K562 (cell line): ENCODE data around the gene SLC6A6. TPM values are rescaled to one million over a fixed set of nuclear protein-coding genes. Genes with fewer than 3 reads are reported as not detected.

ENCODE experiments used
- ATAC-seq: fragments of 200-7000 bp; cut with Tn5 transposase; 3 replicates; pipeline ENCODE4 v1.9.1; 2020; ENCODE audit warnings: moderate library complexity
- BruUV-seq: library from RNA; stranded (reverse); fragments of 400-500 nt; replicated peaks from 2 replicates; lab custom pipeline; 2021; lab: Mats Ljungman, UMichigan
- CTCF ChIA-PET: fragments of 300-600 bp; formaldehyde crosslinking; extraction: SDS; loops from one replicate; lab custom pipeline; 2021; ENCODE audit warnings: low intra/inter-chr PET ratio; lab: Yijun Ruan, JAX
- POLR2A ChIA-PET: fragments of 300-600, 350-650 bp; sonication (Branson Sonifier 250); formaldehyde crosslinking; extraction: SDS; loops from one replicate; lab custom pipeline; 2021; ENCODE audit warnings: antibody characterized with exemption, inconsistent platforms; lab: Yijun Ruan, JAX
- DNase-seq, 4 experiments: peaks; one replicate each; pipeline versions ENCODE4 v3.0.0 to v3.0.0-alpha.2; 2011 to 2018; ENCODE audit warnings: low spot score in 3 of 4, mixed read lengths in 3 of 4; ENCODE audit errors: extremely low read depth in 1 of 4
- FAIRE-seq: peaks from 2 replicates; lab custom pipeline; 2011; peaks lifted over from hg19 to GRCh38; lab: Jason Lieb, UNC
- H2AFZ ChIP-seq: 2 replicates; pipeline ENCODE4 v1.6.0; 2011; ENCODE audit warnings: low read depth, low read length, control low read depth, inconsistent platforms
- H3K27ac ChIP-seq: fragments of 200-600 bp; 3 replicates; pipeline ENCODE4 v1.8.0; 2011; ENCODE audit warnings: low read depth, mild to moderate bottlenecking, control low read depth, inconsistent platforms, low read length, moderate library complexity, mixed read lengths; ENCODE audit errors: extremely low read depth
- H3K27me3 ChIP-seq, 2 experiments: fragments of 300-600 bp in 1 of 2; 2 replicates in 1 of 2; 3 replicates in 1 of 2; pipeline versions ENCODE4 v1.6.0 to v1.8.0; 2011; ENCODE audit warnings: inconsistent platforms in 2 of 2, low read length in 2 of 2, mild to moderate bottlenecking in 1 of 2, mixed read lengths in 1 of 2, moderate library complexity in 1 of 2; ENCODE audit not compliant: control insufficient read depth in 2 of 2, insufficient read depth in 2 of 2
- H3K36me3 ChIP-seq: fragments of 300-600 bp; 3 replicates; pipeline ENCODE4 v1.8.0; 2011; ENCODE audit warnings: mild to moderate bottlenecking, low read length, inconsistent platforms; ENCODE audit not compliant: control insufficient read depth, insufficient read depth
- H3K4me1 ChIP-seq, 2 experiments: fragments of 200-600 bp in 1 of 2; replicated peaks in 1 of 2; 2 replicates in 1 of 2; 3 replicates in 1 of 2; pipeline versions ENCODE4 v1.5.1 to v1.8.0; 2011; ENCODE audit warnings: inconsistent platforms in 2 of 2, low read length in 2 of 2, mild to moderate bottlenecking in 1 of 2, mixed read lengths in 1 of 2, moderate library complexity in 1 of 2; ENCODE audit not compliant: control insufficient read depth in 2 of 2, insufficient read depth in 2 of 2
- H3K4me2 ChIP-seq: 2 replicates; pipeline ENCODE4 v1.6.1; 2011; ENCODE audit warnings: low read length, control low read depth, inconsistent platforms, mixed read lengths; ENCODE audit not compliant: insufficient read depth
- H3K4me3 ChIP-seq: fragments of 200-600 bp; sonication (generic), shearing (Covaris generic); 2 replicates; pipeline ENCODE4 v1.5.1; 2016; ENCODE audit warnings: control low read depth, inconsistent platforms
- H3K79me2 ChIP-seq: fragments of 200-600 bp; 3 replicates; pipeline ENCODE4 v1.8.0; 2011; ENCODE audit warnings: low read length, inconsistent platforms; ENCODE audit not compliant: control insufficient read depth, insufficient read depth
- H3K9ac ChIP-seq, 2 experiments: 2 replicates each; pipeline versions ENCODE4 v1.6.0 to v1.6.1; 2011; ENCODE audit warnings: low read depth in 2 of 2, low read length in 2 of 2, control low read depth in 1 of 2, inconsistent platforms in 1 of 2, mild to moderate bottlenecking in 1 of 2, mixed read lengths in 1 of 2; ENCODE audit not compliant: insufficient read depth in 1 of 2
- H3K9me1 ChIP-seq: one replicate; pipeline ENCODE4 v1.6.0; 2011; ENCODE audit warnings: inconsistent platforms, mild to moderate bottlenecking, low read length, moderate library complexity; ENCODE audit not compliant: control insufficient read depth, insufficient read depth
- H3K9me3 ChIP-seq: replicated peaks from 2 replicates; pipeline ENCODE4 v1.5.1; 2011; ENCODE audit warnings: low read depth, low read length, inconsistent platforms; ENCODE audit not compliant: control insufficient read depth, insufficient read depth
- H4K20me1 ChIP-seq: replicated peaks from 2 replicates; pipeline ENCODE4 v1.6.1; 2011; ENCODE audit warnings: low read length, inconsistent platforms, mixed read lengths; ENCODE audit not compliant: control insufficient read depth, insufficient read depth
- ELK3 ChIP-seq: fragments of 450-650 bp; formaldehyde crosslinking; IDR thresholded peaks from 2 replicates; pipeline ENCODE4 v1.4.0; 2020; ENCODE audit warnings: mild to moderate bottlenecking
- HMGXB4 ChIP-seq: sonication (generic); formaldehyde crosslinking; IDR thresholded peaks from 2 replicates; pipeline ENCODE4 v1.8.1; 2023; ENCODE audit warnings: mild to moderate bottlenecking, missing genetic modification reagents
- KAT2B ChIP-seq: IDR thresholded peaks from one replicate; pipeline ENCODE4 v1.6.1; 2012; ENCODE audit warnings: low read depth, mild to moderate bottlenecking, control low read depth, inconsistent platforms, low read length, moderate library complexity
- KHSRP ChIP-seq: fragments of 450-650 bp; IDR thresholded peaks from 2 replicates; pipeline ENCODE4 v1.6.1; 2017
- PCBP1 ChIP-seq: fragments of 200-400 bp; formaldehyde crosslinking; IDR thresholded peaks from 2 replicates; pipeline ENCODE4 v1.6.1; 2018; ENCODE audit warnings: mild to moderate bottlenecking, low read depth, low read length; ENCODE audit not compliant: poor library complexity, severe bottlenecking
- PRDM10 ChIP-seq: fragments of 450-650 bp; IDR thresholded peaks from 2 replicates; pipeline ENCODE4 v1.6.1; 2018; ENCODE audit not compliant: partially characterized antibody
- RFX1 ChIP-seq: fragments of 450-650 bp; IDR thresholded peaks from 2 replicates; pipeline ENCODE4 v1.6.1; 2016; ENCODE audit warnings: mild to moderate bottlenecking, moderate library complexity
- TEAD4 ChIP-seq, 2 experiments: sonication (generic) in 1 of 2; formaldehyde crosslinking in 1 of 2; IDR thresholded peaks; 2 replicates each; pipeline versions ENCODE4 v1.6.1 to v1.8.0; 2012 to 2022; ENCODE audit warnings: borderline replicate concordance in 1 of 2, inconsistent platforms in 1 of 2, low read length in 1 of 2, mild to moderate bottlenecking in 1 of 2, missing genetic modification reagents in 1 of 2
- TSHZ1 ChIP-seq: fragments of 250-450 bp; sonication (Bioruptor Pico); IDR thresholded peaks from 2 replicates; pipeline ENCODE4 v1.4.0; 2020; ENCODE audit warnings: mild to moderate bottlenecking, moderate library complexity
- ZNF143 ChIP-seq: sonication (generic); formaldehyde crosslinking; IDR thresholded peaks from 2 replicates; pipeline ENCODE4 v1.9.0; 2022; ENCODE audit warnings: mild to moderate bottlenecking, missing genetic modification reagents
- WGBS: fragments of 100-300 bp; shearing (Covaris generic); methylation state at CpG from one replicate; pipeline ENCODE4 v1.1.6; 2016; ENCODE audit warnings: low coverage, mixed read lengths; ENCODE audit not compliant: insufficient coverage; ENCODE audit errors: missing lambda C conversion rate; 5-methylcytosine and 5-hydroxymethylcytosine counted together
- in situ Hi-C: fragments of 300-500 bp; cut with MboI; formaldehyde crosslinking; loops from 4 replicates; pipeline ENCODE4 v1.15.0; 2018; ENCODE audit warnings: inconsistent platforms, mixed read lengths
- intact Hi-C: fragments of 100-400 bp; cut with micrococcal nuclease; formaldehyde crosslinking; loops from 2 replicates; pipeline ENCODE4 v1.14.2; 2022
- polyA plus RNA-seq, 8 experiments: library from polyadenylated mRNA; depleted of rRNA in 4 of 8; stranded (reverse) in 5 of 8; unstranded in 3 of 8; fragments of >200 nt; fragmentation: Nextera tagmentation in 2 of 8; fragmentation: Illumina TruSeq in 1 of 8; extraction: Ambion mirVana in 2 of 8; extraction: Trizol in 1 of 8; gene quantifications; 2 replicates each; pipeline versions ENCODE4 v1.2.1 to v1.2.3, GENCODE V29; 2011 to 2014; ENCODE audit warnings: inconsistent platforms in 1 of 8, missing spikeins in 1 of 8
- total RNA-seq, 7 experiments: library from RNA; depleted of rRNA in 6 of 7; stranded (reverse); fragments of >200 nt in 6 of 7; fragmentation: Illumina TruSeq in 2 of 7; extraction: Trizol in 2 of 7; gene quantifications; 2 replicates each; pipeline versions ENCODE4 v1.2.1 to v1.2.3, GENCODE V29; 2011 to 2021; ENCODE audit warnings: low replicate concordance in 1 of 7

The SLC6A6 gene
- total and polyA plus RNA-seq, 9 of the 15 experiments (the other 6 are each of a cell fraction or from before 2014, with no cell fraction given) = 12.3 to 203 (median 93.2) TPM

GRCh38 chr3:14440531-14441239, 38.3 kb downstream of the SLC6A6 start:
- peaks cover 84% of the 10 kb centered on the region for H3K79me2 ChIP-seq
- peaks cover 29 to 55% of the 10 kb centered on the region in 2 experiments for H3K4me1 ChIP-seq
- H3K4me3 ChIP-seq = no peak overlapping the region
- no peak for FAIRE-seq
- H3K9me3 ChIP-seq = no peaks in the 10 kb centered on the region
- WGBS = 82% methylated on average over 11 of the region's 11 CpGs
- ChIA-PET POLR2A (interaction anchor here (0.7 to 0.9 kb wide), 2 partner anchors 9 to 234 kb away, joined by 3 read pairs; no protein-coding TSS in a partner anchor), CTCF (no interaction called here)
- peaks cover 85% of the 10 kb centered on the region for H3K36me3 ChIP-seq
- H3K27me3 ChIP-seq = no peaks in the 10 kb centered on the region
- intact Hi-C loops = no loop called here
- H3K9me1 ChIP-seq = peaks cover 22% of the 10 kb centered on the region
- peak in 1 of 4 experiments; percentile 43 for DNase-seq
- H3K27ac ChIP-seq = no peak overlapping the region
- no peak overlapping the region for H3K4me2 ChIP-seq
- BruUV-seq = no TSS peak
- no peak for ATAC-seq
- peaks cover 51% of the 10 kb centered on the region for H4K20me1 ChIP-seq
- peak overlapping the region in 1 of 2 experiments; percentile 81; a peak in 2 of 4 replicates for H3K9ac ChIP-seq
- no peak overlapping the region for H2AFZ ChIP-seq
- in situ Hi-C loops = no loop called here
- no peak for TF ChIP-seq ELK3 (CRISPR knock-in tag)
- peak; percentile 86 for TF ChIP-seq RFX1
- TF ChIP-seq HMGXB4 (CRISPR knock-in tag) = no peak
- TF ChIP-seq TSHZ1 (CRISPR knock-in tag) = no peak
- peak; percentile 32; the same call in 1 of the 2 replicates for TF ChIP-seq ZNF143
- no peak for TF ChIP-seq KAT2B
- TF ChIP-seq PRDM10 = peak; percentile 71
- no peak for TF ChIP-seq PCBP1
- no peak for TF ChIP-seq KHSRP
- no peak for TF ChIP-seq TEAD4 (IDR thresholded peaks at IDR 0.05; ENCODE audit: low read length)
- peak; percentile 57; the same call in 1 of the 2 replicates for TF ChIP-seq TEAD4 (CRISPR knock-in tag; IDR thresholded peaks at IDR 0.05; ENCODE audit: borderline replicate concordance)
